ENCODE data around the gene ZNF3. TPM values are rescaled to one million over a fixed set of nuclear protein-coding genes. Genes with fewer than 3 reads are reported as not detected.

Gene ZNF3
- total RNA-seq, 1 experiment from 2014 or later: 32.9 TPM

DNA sequence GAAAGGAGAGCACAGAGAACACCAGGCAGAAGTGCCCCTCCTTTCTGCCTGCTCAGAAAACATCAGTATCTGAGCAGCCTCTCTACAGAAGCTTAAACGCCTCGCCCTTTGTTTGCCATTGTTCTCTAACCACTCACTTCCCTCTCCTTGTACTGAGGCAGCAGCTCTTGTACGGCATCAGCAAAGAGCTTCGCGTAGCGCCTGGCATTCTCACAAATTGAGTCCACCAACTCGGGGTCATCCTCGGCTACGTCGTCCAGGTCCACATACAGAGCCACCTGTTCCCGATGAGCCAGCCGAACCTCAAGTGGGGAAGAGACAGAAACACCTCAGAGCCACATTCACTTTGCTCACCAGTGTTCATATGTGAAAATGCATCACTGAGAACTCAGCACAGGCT, 17.9 kb upstream of the ZNF3 start:
- no TSS peak for BruUV-seq (replicated peaks)
- ChIA-PET CTCF (no interaction called here), POLR2A (no interaction called here)
- Histone ChIP-seq H3K9me3 (ENCODE audit: control insufficient read depth, insufficient read depth, low read depth, low read length) (no peaks in the 10 kb centered on the region), H3K27me3 (ENCODE audit: control insufficient read depth, insufficient read depth, low read length) (no peaks in the 10 kb centered on the region), H3K27ac (ENCODE audit: low read length) (peak overlapping the region; percentile 93), H3K4me3 (ENCODE audit: low read depth in 2 of 2, low read length in 2 of 2) (peak overlapping the region; percentile 82 to 89), H3K36me3 (ENCODE audit: control insufficient read depth, insufficient read depth, low read length) (peaks cover 49% of the 10 kb centered on the region), H3K4me1 (ENCODE audit: control insufficient read depth, insufficient read depth, low read length) (peaks cover 21% of the 10 kb centered on the region)
- in situ Hi-C loops (cut with HindIII; ENCODE audit: low pct_unique_long_range_greater_than_20kb, low sequenced_read_pairs) (no loop called here), intact Hi-C loops (cut with micrococcal nuclease; ENCODE audit: unreplicated experiment) (no loop called here)
- no peak for DNase-seq (ENCODE audit: low read depth, low spot score)
- ATAC-seq: no peak
- TF ChIP-seq, protein P1, sequence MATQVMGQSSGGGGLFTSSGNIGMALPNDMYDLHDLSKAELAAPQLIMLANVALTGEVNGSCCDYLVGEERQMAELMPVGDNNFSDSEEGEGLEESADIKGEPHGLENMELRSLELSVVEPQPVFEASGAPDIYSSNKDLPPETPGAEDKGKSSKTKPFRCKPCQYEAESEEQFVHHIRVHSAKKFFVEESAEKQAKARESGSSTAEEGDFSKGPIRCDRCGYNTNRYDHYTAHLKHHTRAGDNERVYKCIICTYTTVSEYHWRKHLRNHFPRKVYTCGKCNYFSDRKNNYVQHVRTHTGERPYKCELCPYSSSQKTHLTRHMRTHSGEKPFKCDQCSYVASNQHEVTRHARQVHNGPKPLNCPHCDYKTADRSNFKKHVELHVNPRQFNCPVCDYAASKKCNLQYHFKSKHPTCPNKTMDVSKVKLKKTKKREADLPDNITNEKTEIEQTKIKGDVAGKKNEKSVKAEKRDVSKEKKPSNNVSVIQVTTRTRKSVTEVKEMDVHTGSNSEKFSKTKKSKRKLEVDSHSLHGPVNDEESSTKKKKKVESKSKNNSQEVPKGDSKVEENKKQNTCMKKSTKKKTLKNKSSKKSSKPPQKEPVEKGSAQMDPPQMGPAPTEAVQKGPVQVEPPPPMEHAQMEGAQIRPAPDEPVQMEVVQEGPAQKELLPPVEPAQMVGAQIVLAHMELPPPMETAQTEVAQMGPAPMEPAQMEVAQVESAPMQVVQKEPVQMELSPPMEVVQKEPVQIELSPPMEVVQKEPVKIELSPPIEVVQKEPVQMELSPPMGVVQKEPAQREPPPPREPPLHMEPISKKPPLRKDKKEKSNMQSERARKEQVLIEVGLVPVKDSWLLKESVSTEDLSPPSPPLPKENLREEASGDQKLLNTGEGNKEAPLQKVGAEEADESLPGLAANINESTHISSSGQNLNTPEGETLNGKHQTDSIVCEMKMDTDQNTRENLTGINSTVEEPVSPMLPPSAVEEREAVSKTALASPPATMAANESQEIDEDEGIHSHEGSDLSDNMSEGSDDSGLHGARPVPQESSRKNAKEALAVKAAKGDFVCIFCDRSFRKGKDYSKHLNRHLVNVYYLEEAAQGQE (IDR thresholded peaks at IDR 0.05; ENCODE audit: insufficient read depth in 1 of 2, low read depth in 2 of 2, low read length in 1 of 2): no peak
- no peak for TF ChIP-seq POLR2AphosphoS5 (IDR thresholded peaks at IDR 0.05; ENCODE audit: low read depth, low read length)
- TF ChIP-seq, protein P2, sequence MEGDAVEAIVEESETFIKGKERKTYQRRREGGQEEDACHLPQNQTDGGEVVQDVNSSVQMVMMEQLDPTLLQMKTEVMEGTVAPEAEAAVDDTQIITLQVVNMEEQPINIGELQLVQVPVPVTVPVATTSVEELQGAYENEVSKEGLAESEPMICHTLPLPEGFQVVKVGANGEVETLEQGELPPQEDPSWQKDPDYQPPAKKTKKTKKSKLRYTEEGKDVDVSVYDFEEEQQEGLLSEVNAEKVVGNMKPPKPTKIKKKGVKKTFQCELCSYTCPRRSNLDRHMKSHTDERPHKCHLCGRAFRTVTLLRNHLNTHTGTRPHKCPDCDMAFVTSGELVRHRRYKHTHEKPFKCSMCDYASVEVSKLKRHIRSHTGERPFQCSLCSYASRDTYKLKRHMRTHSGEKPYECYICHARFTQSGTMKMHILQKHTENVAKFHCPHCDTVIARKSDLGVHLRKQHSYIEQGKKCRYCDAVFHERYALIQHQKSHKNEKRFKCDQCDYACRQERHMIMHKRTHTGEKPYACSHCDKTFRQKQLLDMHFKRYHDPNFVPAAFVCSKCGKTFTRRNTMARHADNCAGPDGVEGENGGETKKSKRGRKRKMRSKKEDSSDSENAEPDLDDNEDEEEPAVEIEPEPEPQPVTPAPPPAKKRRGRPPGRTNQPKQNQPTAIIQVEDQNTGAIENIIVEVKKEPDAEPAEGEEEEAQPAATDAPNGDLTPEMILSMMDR (IDR thresholded peaks at IDR 0.05): no peak
- TF ChIP-seq TCF7L2 (IDR thresholded peaks at IDR 0.05; ENCODE audit: low read depth, low read length): no peak
- TF ChIP-seq SIN3A (IDR thresholded peaks at IDR 0.05; ENCODE audit: borderline replicate concordance, insufficient read depth, low read depth, low read length): no peak

DNA sequence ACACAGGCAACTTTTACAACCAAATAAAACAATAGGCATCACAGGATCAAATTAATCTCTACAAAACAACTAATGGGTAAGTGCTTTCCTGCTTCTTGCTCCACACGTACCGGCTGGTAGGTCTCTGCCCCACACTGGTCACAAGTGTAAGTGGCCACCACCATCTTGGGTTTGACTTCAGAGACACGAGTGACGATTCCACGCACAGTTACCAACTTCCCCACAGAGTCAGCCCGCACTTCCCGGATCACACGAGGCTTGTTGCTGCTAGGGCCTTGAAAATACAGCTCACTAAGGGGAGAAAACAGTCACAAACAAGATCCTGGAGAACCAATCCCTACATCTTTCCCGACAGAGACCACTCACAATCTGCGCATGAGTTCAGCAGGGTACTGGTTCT, 17.4 kb upstream of the ZNF3 start:
- TF ChIP-seq, protein P1 (IDR thresholded peaks at IDR 0.05; ENCODE audit: insufficient read depth in 1 of 2, low read depth in 2 of 2, low read length in 1 of 2): no peak
- TF ChIP-seq TCF7L2 (IDR thresholded peaks at IDR 0.05; ENCODE audit: low read depth, low read length) (no peak), POLR2AphosphoS5 (IDR thresholded peaks at IDR 0.05; ENCODE audit: low read depth, low read length) (no peak)
- TF ChIP-seq, protein P2 (IDR thresholded peaks at IDR 0.05): no peak
- H3K4me3 ChIP-seq (ENCODE audit: low read depth in 2 of 2, low read length in 2 of 2): peak overlapping the region; percentile 82 to 89
- ATAC-seq: no peak

More for the DNA sequence above, 17.4 kb upstream of the ZNF3 start:
- peaks cover 22% of the 10 kb centered on the region for H3K4me1 ChIP-seq (ENCODE audit: control insufficient read depth, insufficient read depth, low read length)
- ChIA-PET POLR2A (no interaction called here), CTCF (no interaction called here)
- in situ Hi-C loops (cut with HindIII; ENCODE audit: low pct_unique_long_range_greater_than_20kb, low sequenced_read_pairs) (no loop called here), intact Hi-C loops (cut with micrococcal nuclease; ENCODE audit: unreplicated experiment) (no loop called here)
- H3K9me3 ChIP-seq (ENCODE audit: control insufficient read depth, insufficient read depth, low read depth, low read length): no peaks in the 10 kb centered on the region
- no peaks in the 10 kb centered on the region for H3K27me3 ChIP-seq (ENCODE audit: control insufficient read depth, insufficient read depth, low read length)
- DNase-seq (ENCODE audit: low read depth, low spot score): no peak
- H3K36me3 ChIP-seq (ENCODE audit: control insufficient read depth, insufficient read depth, low read length): peaks cover 53% of the 10 kb centered on the region
- no TSS peak for BruUV-seq (replicated peaks)
- peak overlapping the region; percentile 93 for H3K27ac ChIP-seq (ENCODE audit: low read length)

Measured in Panc1 (cell line).